ENCODE results near the gene ZDHHC19.
"Not testable (repeated sequence)": the region's sequence is repeated elsewhere in the genome, so short reads cannot be mapped to it uniquely, and the experiment has no call there.

ZDHHC19 gene

DNA sequence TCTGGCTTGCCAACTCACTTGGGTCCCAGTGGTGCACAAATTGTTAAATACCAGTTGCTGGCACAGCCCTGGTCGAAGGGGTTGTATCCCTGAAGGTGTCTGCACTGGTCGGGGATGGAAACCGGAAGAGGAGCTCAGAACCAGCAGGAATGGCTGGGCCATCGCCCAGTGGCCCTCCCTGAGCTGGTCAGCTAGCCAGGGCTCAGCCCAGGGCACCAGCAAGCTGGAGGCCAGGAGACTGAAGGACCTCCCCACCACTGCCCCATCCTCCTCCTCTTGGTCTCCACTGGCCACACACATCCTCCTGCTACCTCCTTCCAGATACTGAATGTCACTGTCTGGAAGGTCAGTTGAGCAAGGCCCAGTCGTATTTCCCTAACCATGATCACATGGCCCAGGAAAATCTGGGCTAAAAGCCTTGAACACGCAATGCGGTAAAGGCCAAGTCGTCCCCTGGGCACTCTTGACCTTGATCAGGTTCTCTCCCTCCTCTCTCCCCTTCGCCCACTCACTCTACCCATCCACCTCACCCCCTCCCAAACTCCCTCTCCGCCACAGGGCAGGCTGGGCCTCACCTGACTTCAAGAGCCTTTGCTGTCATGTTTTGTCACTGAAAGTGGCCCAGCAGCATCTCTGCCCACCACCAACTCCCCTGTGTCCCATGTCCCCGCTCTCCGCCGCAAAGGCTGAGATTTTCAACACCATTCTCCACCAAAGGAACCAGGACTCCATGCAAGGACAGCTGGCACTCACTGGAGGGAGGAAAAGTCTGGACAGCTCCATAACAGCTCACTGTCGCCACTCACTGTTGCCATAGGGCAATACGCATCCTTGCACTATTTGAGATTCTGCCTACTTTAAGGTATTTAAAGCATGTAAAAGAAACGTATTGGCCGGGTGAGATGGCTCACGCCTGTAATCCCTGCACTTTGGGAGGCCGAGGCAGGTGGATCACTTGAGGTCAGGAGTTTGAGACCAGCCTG is 12.1 kb downstream of the ZDHHC19 start:
- DNase-seq = no peak

DNA sequence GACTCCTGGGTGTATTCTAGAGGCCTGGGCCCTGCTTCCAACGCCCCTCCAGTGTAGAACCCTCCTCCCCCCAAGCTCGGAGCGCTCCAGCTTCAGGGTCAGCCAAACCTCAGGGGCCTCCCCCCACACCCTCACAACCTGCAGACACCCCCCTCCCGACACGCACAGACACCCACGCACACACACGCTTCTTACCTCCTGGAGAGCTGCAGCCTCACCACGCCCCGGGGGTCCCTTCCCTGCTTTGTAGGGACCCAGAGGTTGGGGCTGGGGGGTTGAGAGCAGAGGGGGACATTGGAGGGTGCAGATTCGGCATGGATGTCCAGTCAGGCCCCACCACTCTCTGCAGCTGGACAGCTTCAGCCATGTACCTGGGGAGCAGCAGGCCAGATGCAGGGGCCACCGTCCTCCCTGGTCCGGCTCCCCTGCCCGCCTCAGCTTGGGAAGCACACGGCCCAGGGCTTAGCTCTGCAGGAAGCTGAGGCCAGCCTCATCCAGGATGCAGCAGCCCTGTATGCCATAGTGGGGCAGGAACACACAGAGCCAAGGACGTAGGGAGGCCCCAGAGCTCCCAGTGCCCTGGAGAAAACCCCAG is 13.0 kb downstream of the ZDHHC19 start:
- no peak for DNase-seq

DNA sequence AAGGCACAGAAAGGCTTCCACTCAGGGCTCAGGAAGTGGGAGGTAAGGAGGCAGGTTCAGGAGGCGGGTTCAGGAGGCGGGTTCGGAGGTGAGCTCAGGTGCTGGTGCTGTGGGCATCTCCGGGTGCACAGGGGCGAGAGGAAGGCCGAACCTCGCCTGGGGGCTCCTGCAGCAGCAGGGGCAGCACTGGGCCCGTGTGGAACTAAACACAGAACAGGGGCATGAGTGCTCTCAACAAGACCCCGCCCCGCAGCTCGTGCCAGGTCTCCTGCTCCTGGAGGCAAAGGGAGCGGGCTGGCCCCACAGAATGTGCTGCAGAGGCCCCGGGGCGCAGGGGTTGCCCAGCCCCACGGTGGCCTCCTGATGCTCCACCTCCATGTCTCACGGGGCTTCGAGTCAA is 13.7 kb downstream of the ZDHHC19 start:
- no peak for DNase-seq

DNA sequence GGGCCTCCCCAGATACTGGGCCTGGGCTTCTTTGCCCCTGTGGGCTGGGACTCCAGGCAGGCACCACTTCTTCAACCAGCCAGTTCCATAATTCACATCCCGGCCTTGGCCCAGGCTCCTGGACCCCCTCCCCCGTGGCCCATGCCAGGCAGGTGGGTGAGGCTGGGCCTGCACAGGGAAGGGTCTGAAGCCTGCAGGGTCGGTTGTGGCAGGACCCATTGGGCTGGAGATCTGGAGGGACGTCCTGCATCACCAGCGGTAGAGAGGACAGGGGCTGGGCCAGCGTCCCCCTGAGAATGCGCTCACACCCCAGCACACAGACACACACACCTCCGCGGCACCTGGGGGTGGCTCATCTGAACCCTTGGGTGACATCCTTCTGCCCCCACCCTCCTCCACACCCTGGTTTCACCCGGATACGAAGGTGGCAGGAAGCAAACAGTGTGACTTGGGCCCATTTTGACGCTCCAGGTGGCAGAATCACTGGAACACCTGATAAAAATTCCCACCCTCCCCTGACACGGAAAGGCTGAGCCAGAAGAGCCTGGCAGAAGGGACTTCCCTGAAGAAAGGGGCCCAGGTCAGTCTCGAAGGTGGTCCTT is 15.4 kb downstream of the ZDHHC19 start:
- DNase-seq = no peak

DNA sequence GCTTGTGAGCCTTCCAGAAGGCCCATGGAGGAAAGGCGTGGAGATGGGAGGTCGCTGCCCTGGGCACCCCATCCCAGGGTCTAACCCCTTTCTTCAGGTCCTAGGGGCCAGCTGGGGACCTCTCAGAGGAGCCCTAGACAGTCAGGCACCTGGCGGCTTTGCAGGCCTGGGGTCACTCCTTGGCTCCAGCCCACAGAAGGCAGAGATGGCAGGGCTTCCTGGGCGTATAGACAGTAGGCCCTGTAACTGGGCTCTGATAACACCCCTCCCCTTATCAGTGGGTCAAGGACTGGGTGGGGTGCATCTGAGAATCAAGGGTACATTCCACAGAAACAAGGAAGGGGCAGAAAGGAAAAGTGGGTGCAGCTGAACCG is 16.7 kb downstream of the ZDHHC19 start:
- DNase-seq = no peak

DNA sequence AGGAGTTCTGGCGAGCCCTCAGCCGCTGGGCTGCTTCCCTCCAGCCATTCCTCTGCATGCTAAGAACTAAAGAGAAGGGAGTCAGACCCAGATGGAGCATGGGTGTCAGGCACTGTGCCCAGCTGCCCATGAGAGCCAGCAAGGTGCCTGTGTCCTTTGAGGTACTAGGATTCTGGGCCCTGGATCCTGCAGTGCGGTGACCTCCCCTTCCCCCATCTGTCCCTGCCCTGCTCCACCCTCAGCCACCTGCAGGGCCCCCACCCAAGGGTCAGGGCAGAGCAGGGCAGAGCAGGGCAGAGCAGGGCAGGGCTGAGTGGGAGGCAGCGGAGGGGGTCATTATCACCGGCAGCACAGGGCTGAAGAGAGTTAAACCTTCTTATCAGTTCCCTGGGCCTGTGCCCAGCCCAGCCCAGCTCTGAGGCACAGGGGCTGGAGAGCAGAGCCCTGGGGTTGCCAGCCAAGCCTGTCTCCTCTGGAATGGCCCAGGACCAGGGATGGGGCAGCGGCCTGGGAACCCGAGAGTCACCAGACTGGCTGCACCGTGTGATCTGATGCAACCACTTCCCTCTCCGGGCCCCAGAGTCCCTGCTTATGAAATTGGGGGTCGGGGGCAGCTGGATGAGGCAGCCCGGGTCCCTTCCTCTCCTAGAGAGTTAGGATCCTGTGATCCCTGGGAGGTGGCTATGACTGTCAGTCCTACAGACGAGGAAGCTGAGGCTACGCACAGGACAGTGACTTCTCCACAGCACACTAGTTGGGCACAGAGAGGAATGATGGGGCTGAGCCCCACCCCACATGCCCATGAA is 17.3 kb downstream of the ZDHHC19 start:
- DNase-seq = no peak

DNA sequence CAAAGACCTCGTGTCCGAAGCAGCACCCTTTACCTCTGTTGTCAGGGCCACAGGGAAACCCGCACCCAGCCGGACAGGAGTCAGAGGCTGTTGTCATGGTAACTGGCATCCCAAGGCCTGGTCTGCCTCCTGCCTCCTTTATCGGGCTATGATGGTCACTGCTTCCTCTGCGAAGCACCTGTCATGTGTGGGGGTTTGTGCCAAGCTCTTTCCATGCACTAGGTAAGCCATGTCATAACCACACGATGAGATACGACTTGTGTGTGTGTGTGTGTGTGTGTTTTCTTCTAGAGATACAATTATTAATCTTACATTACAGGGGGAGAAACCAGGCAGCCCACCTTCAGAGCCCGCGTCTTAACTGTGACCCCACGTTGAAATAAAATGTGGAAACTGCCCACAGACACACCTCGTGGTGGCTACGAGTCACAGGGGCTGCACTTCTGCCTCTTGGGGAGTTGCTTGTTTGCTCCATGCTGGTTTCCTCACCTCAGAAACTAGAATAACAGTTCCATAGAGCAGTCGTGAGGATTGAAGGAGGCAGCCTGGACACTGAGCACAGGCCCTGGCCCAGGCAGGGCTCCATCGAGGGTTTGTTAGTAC is 18.0 kb downstream of the ZDHHC19 start:
- no peak for DNase-seq

DNA sequence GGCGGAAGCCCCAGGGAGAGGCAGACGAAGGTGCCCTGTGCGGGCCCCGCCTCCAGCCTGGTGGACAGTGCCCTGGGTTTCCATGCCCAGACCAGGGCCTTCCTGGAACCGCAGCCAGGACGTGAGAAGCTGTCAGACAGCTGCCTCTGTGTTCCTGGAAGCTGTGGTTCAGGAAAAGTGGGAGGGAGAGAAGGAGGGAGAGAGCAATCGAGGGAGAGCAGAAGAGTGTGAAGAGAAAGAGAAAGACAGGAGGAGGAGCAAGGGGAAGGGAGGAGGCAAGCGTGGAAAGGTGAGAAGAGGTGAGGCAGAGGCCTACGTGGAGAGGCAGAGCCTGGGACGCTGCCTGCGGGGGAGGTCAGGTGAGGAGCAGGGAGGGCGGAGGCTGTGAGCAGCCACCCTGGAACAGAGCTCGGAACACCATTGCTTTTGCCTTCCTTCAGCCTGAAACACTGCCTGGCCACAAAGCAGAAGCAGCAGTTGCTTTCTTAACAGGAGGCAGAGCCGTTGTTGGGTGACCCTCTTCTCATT is 18.6 kb downstream of the ZDHHC19 start:
- DNase-seq = no peak

DNA sequence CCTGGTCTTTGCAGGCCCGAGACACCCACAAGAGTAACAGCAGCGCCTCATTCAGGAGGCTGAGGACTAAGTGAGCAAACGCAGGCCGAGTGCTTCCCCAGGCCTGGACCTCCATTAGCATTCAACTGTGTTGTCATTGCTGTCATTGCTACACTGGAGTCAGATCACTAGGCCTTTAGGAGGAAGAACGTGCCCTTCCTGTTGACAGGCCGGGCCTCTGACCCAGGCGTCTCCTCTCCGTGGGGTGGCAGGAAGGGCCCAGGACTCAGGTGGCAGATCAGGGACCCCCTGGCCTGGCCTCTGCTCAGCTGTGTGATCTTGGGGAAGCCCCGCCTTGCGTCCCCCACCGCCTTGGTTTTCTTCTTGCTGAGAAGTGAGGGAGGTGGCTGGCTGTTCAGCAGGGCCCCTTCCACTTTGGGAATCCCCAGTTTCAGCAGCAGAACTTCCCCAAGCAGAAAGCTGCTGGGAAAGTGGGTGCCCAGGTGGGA is 19.1 kb downstream of the ZDHHC19 start:
- no peak for DNase-seq

DNA sequence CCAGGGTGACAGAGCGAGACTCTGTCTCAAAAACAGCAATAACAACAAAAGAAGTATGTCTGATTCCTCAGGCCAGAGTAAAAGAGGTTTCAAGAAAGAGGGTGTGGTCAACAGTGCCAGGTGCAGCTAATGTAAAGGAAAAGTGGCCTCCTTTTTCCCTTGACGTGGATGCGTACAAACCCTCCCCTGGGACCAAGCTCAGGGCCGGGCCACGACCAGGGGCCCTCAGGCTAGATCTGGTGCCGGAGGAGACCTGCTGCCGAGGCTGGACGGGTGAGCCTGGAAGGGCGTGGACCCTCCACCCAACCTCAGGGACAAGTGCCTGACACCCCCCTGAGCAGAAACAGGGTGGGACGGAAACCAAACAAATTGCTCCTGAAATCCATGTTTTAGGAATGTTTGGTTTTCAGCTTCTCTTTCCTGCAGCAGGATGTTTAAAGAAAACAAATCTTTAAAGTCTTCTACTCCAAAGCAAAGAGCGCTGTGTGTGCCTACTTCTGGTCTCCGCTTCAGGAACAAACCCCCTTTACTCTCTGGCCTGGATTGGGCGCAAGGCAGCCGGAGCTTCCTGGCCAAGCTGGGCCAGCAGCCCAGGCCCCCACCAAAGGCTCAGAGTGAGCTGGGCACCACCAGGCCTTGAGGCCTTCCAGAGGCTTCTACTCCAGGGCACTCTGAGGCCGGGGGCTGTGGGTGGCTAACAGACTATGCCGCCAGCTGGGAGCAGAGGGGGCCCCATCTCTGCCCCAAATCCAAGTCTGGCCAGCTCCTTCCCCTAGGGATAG is 21.4 kb downstream of the ZDHHC19 start:
- DNase-seq = no peak

DNA sequence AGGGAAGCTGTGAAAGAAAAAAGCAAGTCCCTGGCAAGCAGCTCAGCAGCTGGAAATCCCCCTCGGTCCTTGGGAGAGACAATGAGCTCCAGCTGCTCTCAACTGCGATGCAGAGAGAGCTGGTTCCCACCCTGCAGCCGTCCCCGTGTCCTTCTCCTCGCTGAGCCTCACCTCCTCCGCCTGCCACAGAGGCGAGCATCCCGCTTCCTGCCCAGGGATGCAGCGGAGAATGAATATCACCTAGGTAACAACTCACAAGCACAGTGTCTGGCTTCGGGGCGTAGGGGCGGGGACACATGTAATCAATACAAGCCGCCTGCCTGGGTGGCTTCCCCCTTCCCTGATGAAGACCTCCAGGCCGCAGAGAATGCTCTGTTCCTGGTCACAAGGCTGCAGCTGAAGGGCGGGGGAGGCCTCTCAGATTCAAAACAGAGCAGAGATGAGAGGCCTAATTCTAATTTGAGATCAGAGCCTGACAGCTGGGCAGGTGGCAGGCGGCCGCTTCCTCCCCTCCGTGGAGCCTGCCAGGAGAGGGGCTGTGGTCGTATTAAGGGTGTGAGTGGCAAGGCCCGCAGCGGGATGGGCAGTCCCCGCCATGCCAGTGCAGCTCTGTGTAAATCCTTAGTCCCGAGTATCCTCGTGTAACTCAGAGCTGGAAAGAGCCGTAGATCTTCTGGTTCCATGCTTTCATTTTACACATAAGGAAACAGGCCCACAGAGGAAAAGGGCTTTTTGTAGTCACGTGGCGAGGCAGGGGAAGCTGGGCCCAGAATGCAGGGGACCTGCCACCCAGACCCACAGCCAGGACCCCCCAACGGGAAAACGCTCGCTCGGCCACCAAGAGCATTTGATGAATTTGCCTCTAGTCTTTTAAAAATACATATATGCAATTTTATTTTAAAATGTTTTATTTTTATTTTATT is 24.3 kb downstream of the ZDHHC19 start:
- peak; percentile 44 for DNase-seq

DNA sequence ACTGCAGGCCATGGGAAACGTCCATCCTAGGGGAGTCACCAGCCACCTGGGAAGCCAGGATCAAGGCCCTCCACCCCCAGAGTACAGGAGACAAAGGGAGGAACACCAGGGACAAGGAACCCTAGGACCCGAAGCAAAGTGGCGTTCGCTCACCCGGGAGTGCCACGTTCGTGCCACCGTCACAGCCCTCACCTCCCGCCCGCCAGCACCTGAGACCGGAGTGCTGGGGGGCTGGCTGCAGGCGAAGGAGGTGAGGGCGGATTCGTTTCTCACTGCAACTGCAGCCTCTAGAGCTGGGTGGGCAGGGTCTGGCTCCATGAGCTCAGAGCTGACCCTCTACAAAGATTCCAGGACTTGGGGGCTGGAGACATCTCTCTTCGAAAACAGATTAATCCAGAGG is 26.3 kb downstream of the ZDHHC19 start:
- DNase-seq = no peak

DNA sequence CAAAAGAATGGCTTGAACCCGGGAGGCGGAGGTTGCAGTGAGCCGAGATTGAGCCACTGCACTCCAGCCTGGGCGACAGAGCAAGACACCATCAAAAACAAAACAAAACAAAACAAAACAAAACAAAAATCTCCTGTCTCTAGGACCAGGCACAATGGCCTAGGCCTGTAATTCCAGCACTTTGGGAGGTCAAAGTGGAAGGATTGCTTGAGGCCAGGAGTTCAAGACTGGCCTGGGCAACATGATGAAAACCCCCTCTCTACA is 27.1 kb downstream of the ZDHHC19 start:
- not testable (repeated sequence) for DNase-seq

DNA sequence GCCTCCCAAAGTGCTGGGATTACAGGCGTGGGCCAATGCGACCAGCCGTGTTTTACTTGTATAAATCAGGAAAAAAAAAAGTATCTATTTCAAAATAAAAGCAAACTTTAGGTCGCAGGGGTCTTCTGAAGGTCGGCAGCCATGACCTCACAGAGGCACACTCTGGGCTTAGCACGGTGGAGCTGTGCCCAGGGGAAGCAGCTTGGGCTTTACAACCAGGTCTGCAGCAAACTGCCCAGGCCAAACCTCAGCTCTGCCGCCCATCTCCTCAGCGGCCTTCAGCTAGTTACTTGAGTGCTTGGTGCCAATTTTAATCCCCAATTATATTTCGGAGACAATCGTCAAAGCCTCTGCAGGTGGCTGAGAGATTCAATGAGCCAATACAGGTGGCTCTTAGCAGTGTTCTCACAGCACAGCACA is 30.1 kb downstream of the ZDHHC19 start:
- no peak for DNase-seq

DNA sequence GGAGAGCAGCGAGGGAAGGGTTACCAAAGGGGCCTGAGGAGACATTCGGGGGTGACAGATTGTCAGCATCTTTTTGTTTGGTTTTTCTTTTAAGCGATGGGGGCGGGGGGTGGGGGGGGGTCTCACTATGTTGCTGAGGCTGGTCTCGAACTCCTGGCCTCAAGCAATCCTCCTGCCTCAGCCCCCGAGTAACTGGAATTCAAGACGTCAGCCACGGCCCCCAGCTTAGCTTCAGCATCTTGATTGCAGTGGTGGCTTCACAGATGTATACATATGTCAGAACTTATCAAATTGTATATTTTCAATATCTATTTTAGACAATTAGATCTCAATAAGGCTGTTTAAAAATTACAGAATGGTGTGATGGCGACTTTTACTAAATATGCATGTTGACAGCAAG is 30.9 kb downstream of the ZDHHC19 start:
- no peak for DNase-seq

DNA sequence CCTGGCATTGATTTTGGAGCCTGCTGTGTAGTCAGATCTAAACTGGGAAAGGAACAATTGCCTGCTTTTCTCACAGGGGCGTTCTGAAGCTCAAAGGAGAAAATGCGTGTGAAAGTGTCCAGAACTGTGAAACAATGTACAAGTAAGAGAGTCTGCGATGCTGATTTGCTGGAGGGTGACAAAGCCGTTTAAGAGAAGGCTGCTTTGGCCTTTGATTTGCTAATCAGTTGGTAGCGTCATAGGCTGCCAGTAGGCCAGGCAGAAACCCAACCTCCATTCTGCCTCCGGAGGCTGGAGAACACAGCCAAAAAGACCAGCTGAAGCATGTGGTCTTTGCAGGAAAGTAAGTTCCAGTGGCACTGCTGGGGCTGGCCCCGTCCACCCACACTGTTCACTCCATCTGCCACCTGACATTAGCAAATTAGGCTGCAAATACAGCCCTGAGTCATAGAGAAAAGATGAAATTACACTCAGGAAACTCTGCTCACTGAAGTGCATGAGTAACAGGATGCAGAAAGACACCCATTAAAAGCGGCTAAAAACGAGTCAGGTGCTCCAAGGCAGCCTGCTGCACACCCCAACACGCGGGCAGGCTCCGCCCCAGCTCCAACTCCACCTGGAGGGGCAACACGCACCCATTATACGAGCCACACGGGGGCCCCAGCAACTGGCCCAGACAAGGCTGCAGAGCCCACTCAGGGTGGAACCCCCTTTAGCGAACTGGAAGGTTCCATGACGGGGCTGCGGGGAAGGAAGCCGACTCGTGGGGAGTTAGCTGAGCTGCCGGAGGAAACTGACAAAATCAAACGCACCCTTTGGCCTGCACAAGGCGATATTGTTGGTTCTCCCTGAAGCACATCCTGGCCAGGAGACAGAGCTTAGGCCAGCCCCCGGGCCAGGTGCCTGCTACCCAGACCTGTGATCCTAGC is 31.6 kb downstream of the ZDHHC19 start:
- no peak for DNase-seq

DNA sequence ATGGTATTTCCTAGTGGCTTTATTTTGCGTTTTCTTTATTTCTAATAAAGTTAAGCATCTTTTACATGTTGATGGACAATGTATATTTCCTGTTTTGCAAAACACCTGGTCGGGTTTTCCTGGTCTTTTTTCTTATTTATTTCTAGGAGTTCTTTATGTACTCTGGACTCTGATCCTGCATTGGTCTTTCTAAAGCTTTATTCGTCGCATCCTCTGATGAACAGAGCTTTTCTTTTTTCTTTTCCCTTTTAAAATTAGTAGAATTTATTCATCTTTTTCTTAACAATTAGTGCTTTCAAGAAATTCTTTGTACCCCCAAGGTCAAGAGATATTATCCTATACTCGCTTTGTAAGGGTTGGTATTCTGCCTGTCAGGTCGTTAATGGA is 32.2 kb downstream of the ZDHHC19 start:
- DNase-seq = no peak

DNA sequence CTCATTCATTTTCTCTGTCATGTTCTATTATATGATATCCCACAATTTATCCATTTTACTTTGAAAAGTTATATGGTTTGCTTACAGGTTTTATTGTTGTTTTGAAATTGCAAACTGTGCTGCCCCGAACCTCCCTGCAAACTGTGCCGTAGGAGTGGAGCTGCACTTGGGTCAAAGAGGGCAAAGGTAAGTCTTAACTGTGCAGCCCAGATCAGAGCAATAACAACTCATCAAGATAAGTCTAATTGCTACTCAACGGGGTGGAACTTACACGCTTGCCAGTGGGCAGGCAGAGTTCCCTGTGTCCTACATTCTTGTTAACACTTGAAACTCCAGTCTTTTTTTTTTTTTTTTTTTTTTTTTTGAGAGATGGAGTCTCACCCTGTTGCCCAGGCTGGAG is 33.2 kb downstream of the ZDHHC19 start:
- no peak for DNase-seq

DNA sequence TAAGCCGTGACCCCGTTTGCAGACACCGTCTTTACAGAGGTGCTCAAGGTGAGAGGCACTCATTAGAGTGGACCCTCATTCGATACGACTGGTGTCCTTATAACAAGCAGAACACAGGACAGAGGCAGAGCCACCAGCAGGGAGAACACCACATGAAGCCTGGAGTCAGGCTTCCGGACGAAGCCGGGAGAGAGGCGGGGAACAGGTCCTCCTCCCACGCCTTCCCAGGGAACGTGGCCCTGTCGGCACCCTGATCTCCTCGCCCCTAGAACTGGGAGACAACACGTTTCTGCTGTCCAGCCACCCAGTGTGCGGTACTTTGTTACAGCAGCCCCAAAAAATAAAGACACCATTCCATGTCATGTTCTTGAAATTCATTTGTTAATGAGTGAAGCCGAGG is 33.6 kb downstream of the ZDHHC19 start:
- DNase-seq = no peak

DNA sequence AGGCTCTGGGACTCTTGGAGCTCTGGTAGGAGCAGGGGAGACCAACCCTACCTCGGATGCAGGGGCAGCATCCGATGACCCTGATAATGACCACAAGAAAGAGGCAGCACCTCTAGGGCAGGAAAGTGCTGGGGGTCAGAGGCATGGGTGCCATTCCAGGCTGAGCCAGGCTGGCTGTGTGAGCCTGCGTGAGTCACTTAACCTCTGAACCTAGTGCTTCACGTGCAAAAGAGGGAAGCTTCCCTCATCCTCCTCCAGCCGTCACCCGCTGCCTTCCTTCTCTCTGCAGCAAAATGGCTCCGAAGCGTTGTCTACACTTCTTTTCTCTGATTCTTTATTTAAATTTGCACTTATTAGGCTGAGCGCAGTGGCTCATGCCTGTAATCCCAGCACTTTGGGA is 35.5 kb downstream of the ZDHHC19 start:
- no peak for DNase-seq
